ENCODE data around the gene DCC. TPM values are rescaled to one million over a fixed set of nuclear protein-coding genes. Genes with fewer than 3 reads are reported as not detected.

Gene DCC
- total RNA-seq, 1 donor from 2014 or later: under 0.01 TPM

- no peak overlapping the region for H3K4me3 ChIP-seq (ENCODE audit: low read length in 3 of 3)
- no peaks in the 10 kb centered on the region for H3K27me3 ChIP-seq (ENCODE audit: control insufficient read depth in 3 of 3, insufficient read depth in 3 of 3, low read length in 3 of 3)
- H3K27ac ChIP-seq (ENCODE audit: low read depth, low read length): no peak overlapping the region
- H3K4me1 ChIP-seq (ENCODE audit: control insufficient read depth in 3 of 3, insufficient read depth in 3 of 3, low read length in 3 of 3): no peaks in the 10 kb centered on the region
- no peak overlapping the region for H3K9ac ChIP-seq (ENCODE audit: low read depth in 1 of 3, low read length in 3 of 3)
- H3K9me3 ChIP-seq (ENCODE audit: control insufficient read depth in 3 of 3, low read length in 3 of 3): peaks cover 0 to 2% (median 0%) of the 10 kb centered on the region in 3 donors
- H3K36me3 ChIP-seq (ENCODE audit: control insufficient read depth in 3 of 3, insufficient read depth in 3 of 3, low read length in 3 of 3): no peaks in the 10 kb centered on the region
Observed at GRCh38 chr18:53142005-53142404, 802.0 kb downstream of the DCC start.

- Histone ChIP-seq H3K9me3 (ENCODE audit: control insufficient read depth in 3 of 3, low read length in 3 of 3) (no peaks in the 10 kb centered on the region), H3K9ac (ENCODE audit: low read depth in 1 of 3, low read length in 3 of 3) (no peak overlapping the region), H3K27me3 (ENCODE audit: control insufficient read depth in 3 of 3, insufficient read depth in 3 of 3, low read length in 3 of 3) (no peaks in the 10 kb centered on the region), H3K4me1 (ENCODE audit: control insufficient read depth in 3 of 3, insufficient read depth in 3 of 3, low read length in 3 of 3) (no peaks in the 10 kb centered on the region), H3K4me3 (ENCODE audit: low read length in 3 of 3) (no peak overlapping the region), H3K27ac (ENCODE audit: low read depth, low read length) (no peak overlapping the region), H3K36me3 (ENCODE audit: control insufficient read depth in 3 of 3, insufficient read depth in 3 of 3, low read length in 3 of 3) (no peaks in the 10 kb centered on the region)
Observed at GRCh38 chr18:53147472-53147871, 807.5 kb downstream of the DCC start.

- Histone ChIP-seq H3K4me1 (ENCODE audit: control insufficient read depth in 3 of 3, insufficient read depth in 3 of 3, low read length in 3 of 3) (no peaks in the 10 kb centered on the region), H3K27ac (ENCODE audit: low read depth, low read length) (no peak overlapping the region), H3K36me3 (ENCODE audit: control insufficient read depth in 3 of 3, insufficient read depth in 3 of 3, low read length in 3 of 3) (no peaks in the 10 kb centered on the region), H3K9me3 (ENCODE audit: control insufficient read depth in 3 of 3, low read length in 3 of 3) (no peaks in the 10 kb centered on the region), H3K4me3 (ENCODE audit: low read length in 3 of 3) (no peak overlapping the region), H3K27me3 (ENCODE audit: control insufficient read depth in 3 of 3, insufficient read depth in 3 of 3, low read length in 3 of 3) (no peaks in the 10 kb centered on the region), H3K9ac (ENCODE audit: low read depth in 1 of 3, low read length in 3 of 3) (no peak overlapping the region)
Observed at GRCh38 chr18:53148123-53148522, 808.1 kb downstream of the DCC start.

- Histone ChIP-seq H3K27me3 (ENCODE audit: control insufficient read depth in 3 of 3, insufficient read depth in 3 of 3, low read length in 3 of 3) (no peaks in the 10 kb centered on the region), H3K27ac (ENCODE audit: low read depth, low read length) (no peak overlapping the region), H3K4me3 (ENCODE audit: low read length in 3 of 3) (no peak overlapping the region), H3K36me3 (ENCODE audit: control insufficient read depth in 3 of 3, insufficient read depth in 3 of 3, low read length in 3 of 3) (no peaks in the 10 kb centered on the region), H3K4me1 (ENCODE audit: control insufficient read depth in 3 of 3, insufficient read depth in 3 of 3, low read length in 3 of 3) (no peaks in the 10 kb centered on the region), H3K9me3 (ENCODE audit: control insufficient read depth in 3 of 3, low read length in 3 of 3) (no peaks in the 10 kb centered on the region), H3K9ac (ENCODE audit: low read depth in 1 of 3, low read length in 3 of 3) (no peak overlapping the region)
Observed at GRCh38 chr18:53152476-53152875, 812.5 kb downstream of the DCC start.

- no peaks in the 10 kb centered on the region for H3K9me3 ChIP-seq (ENCODE audit: control insufficient read depth in 3 of 3, low read length in 3 of 3)
- H3K4me3 ChIP-seq (ENCODE audit: low read length in 3 of 3): no peak overlapping the region
- H3K9ac ChIP-seq (ENCODE audit: low read depth in 1 of 3, low read length in 3 of 3): no peak overlapping the region
- H3K36me3 ChIP-seq (ENCODE audit: control insufficient read depth in 3 of 3, insufficient read depth in 3 of 3, low read length in 3 of 3): no peaks in the 10 kb centered on the region
- H3K27me3 ChIP-seq (ENCODE audit: control insufficient read depth in 3 of 3, insufficient read depth in 3 of 3, low read length in 3 of 3): no peaks in the 10 kb centered on the region
- no peaks in the 10 kb centered on the region for H3K4me1 ChIP-seq (ENCODE audit: control insufficient read depth in 3 of 3, insufficient read depth in 3 of 3, low read length in 3 of 3)
- no peak overlapping the region for H3K27ac ChIP-seq (ENCODE audit: low read depth, low read length)
Observed at GRCh38 chr18:53153281-53153680, 813.3 kb downstream of the DCC start.

- H3K4me3 ChIP-seq (ENCODE audit: low read length in 3 of 3): no peak overlapping the region
- no peaks in the 10 kb centered on the region for H3K36me3 ChIP-seq (ENCODE audit: control insufficient read depth in 3 of 3, insufficient read depth in 3 of 3, low read length in 3 of 3)
- H3K4me1 ChIP-seq (ENCODE audit: control insufficient read depth in 3 of 3, insufficient read depth in 3 of 3, low read length in 3 of 3): no peaks in the 10 kb centered on the region
- H3K27me3 ChIP-seq (ENCODE audit: control insufficient read depth in 3 of 3, insufficient read depth in 3 of 3, low read length in 3 of 3): no peaks in the 10 kb centered on the region
- H3K27ac ChIP-seq (ENCODE audit: low read depth, low read length): no peak overlapping the region
- no peak overlapping the region for H3K9ac ChIP-seq (ENCODE audit: low read depth in 1 of 3, low read length in 3 of 3)
- no peaks in the 10 kb centered on the region for H3K9me3 ChIP-seq (ENCODE audit: control insufficient read depth in 3 of 3, low read length in 3 of 3)
Observed at GRCh38 chr18:53153800-53154199, 813.8 kb downstream of the DCC start.

- Histone ChIP-seq H3K27ac (ENCODE audit: low read depth, low read length) (no peak overlapping the region), H3K4me3 (ENCODE audit: low read length in 3 of 3) (no peak overlapping the region), H3K36me3 (ENCODE audit: control insufficient read depth in 3 of 3, insufficient read depth in 3 of 3, low read length in 3 of 3) (no peaks in the 10 kb centered on the region), H3K9ac (ENCODE audit: low read depth in 1 of 3, low read length in 3 of 3) (no peak overlapping the region), H3K27me3 (ENCODE audit: control insufficient read depth in 3 of 3, insufficient read depth in 3 of 3, low read length in 3 of 3) (no peaks in the 10 kb centered on the region), H3K4me1 (ENCODE audit: control insufficient read depth in 3 of 3, insufficient read depth in 3 of 3, low read length in 3 of 3) (no peaks in the 10 kb centered on the region), H3K9me3 (ENCODE audit: control insufficient read depth in 3 of 3, low read length in 3 of 3) (no peaks in the 10 kb centered on the region)
Observed at GRCh38 chr18:53165770-53166169, 825.8 kb downstream of the DCC start.

GRCh38 chr18:53169346-53169745 lies 829.3 kb downstream of the DCC start:
- Histone ChIP-seq H3K9ac (ENCODE audit: low read depth in 1 of 3, low read length in 3 of 3) (no peak overlapping the region), H3K4me3 (ENCODE audit: low read length in 3 of 3) (no peak overlapping the region), H3K4me1 (ENCODE audit: control insufficient read depth in 3 of 3, insufficient read depth in 3 of 3, low read length in 3 of 3) (no peaks in the 10 kb centered on the region), H3K27ac (ENCODE audit: low read depth, low read length) (no peak overlapping the region), H3K9me3 (ENCODE audit: control insufficient read depth in 3 of 3, low read length in 3 of 3) (no peaks in the 10 kb centered on the region), H3K36me3 (ENCODE audit: control insufficient read depth in 3 of 3, insufficient read depth in 3 of 3, low read length in 3 of 3) (no peaks in the 10 kb centered on the region), H3K27me3 (ENCODE audit: control insufficient read depth in 3 of 3, insufficient read depth in 3 of 3, low read length in 3 of 3) (no peaks in the 10 kb centered on the region)

GRCh38 chr18:53191634-53192033 lies 851.6 kb downstream of the DCC start:
- H3K36me3 ChIP-seq (ENCODE audit: control insufficient read depth in 3 of 3, insufficient read depth in 3 of 3, low read length in 3 of 3): no peaks in the 10 kb centered on the region
- no peak overlapping the region for H3K27ac ChIP-seq (ENCODE audit: low read depth, low read length)
- H3K9ac ChIP-seq (ENCODE audit: low read depth in 1 of 3, low read length in 3 of 3): no peak overlapping the region
- no peak overlapping the region for H3K4me3 ChIP-seq (ENCODE audit: low read length in 3 of 3)
- H3K9me3 ChIP-seq (ENCODE audit: control insufficient read depth in 3 of 3, low read length in 3 of 3): no peaks in the 10 kb centered on the region
- H3K4me1 ChIP-seq (ENCODE audit: control insufficient read depth in 3 of 3, insufficient read depth in 3 of 3, low read length in 3 of 3): no peaks in the 10 kb centered on the region
- no peaks in the 10 kb centered on the region for H3K27me3 ChIP-seq (ENCODE audit: control insufficient read depth in 3 of 3, insufficient read depth in 3 of 3, low read length in 3 of 3)

- Histone ChIP-seq H3K4me3 (ENCODE audit: low read length in 3 of 3) (no peak overlapping the region), H3K9me3 (ENCODE audit: control insufficient read depth in 3 of 3, low read length in 3 of 3) (no peaks in the 10 kb centered on the region), H3K36me3 (ENCODE audit: control insufficient read depth in 3 of 3, insufficient read depth in 3 of 3, low read length in 3 of 3) (no peaks in the 10 kb centered on the region), H3K27ac (ENCODE audit: low read depth, low read length) (no peak overlapping the region), H3K9ac (ENCODE audit: low read depth in 1 of 3, low read length in 3 of 3) (no peak overlapping the region), H3K27me3 (ENCODE audit: control insufficient read depth in 3 of 3, insufficient read depth in 3 of 3, low read length in 3 of 3) (no peaks in the 10 kb centered on the region), H3K4me1 (ENCODE audit: control insufficient read depth in 3 of 3, insufficient read depth in 3 of 3, low read length in 3 of 3) (no peaks in the 10 kb centered on the region)
Observed at GRCh38 chr18:53193870-53194269, 853.9 kb downstream of the DCC start.

GRCh38 chr18:53219853-53220252 lies 879.9 kb downstream of the DCC start:
- H3K27ac ChIP-seq (ENCODE audit: low read depth, low read length): no peak overlapping the region
- H3K4me1 ChIP-seq (ENCODE audit: control insufficient read depth in 3 of 3, insufficient read depth in 3 of 3, low read length in 3 of 3): no peaks in the 10 kb centered on the region
- no peaks in the 10 kb centered on the region for H3K9me3 ChIP-seq (ENCODE audit: control insufficient read depth in 3 of 3, low read length in 3 of 3)
- H3K4me3 ChIP-seq (ENCODE audit: low read length in 3 of 3): no peak overlapping the region
- H3K27me3 ChIP-seq (ENCODE audit: control insufficient read depth in 3 of 3, insufficient read depth in 3 of 3, low read length in 3 of 3): no peaks in the 10 kb centered on the region
- H3K9ac ChIP-seq (ENCODE audit: low read depth in 1 of 3, low read length in 3 of 3): no peak overlapping the region
- no peaks in the 10 kb centered on the region for H3K36me3 ChIP-seq (ENCODE audit: control insufficient read depth in 3 of 3, insufficient read depth in 3 of 3, low read length in 3 of 3)
